Right lobe of liver (tissue), 6 donors: Measurements from ENCODE around the gene CARS1. TPM values are rescaled to one million over a fixed set of nuclear protein-coding genes. Genes with fewer than 3 reads are reported as not detected.

ENCODE experiments used
- ATAC-seq, 4 donors: fragments of 200-7000 bp; cut with Tn5 transposase; one replicate each; pipeline ENCODE4 v1.9.1; 2020; ENCODE audit warnings: mild to moderate bottlenecking in 4 of 4, moderate library complexity in 4 of 4
- DNase-seq, 3 donors: peaks; one replicate each; pipeline ENCODE4 v3.0.0-alpha.2; 2020
- H3K27ac ChIP-seq, 3 donors: fragments of 200-600 bp; one replicate each; pipeline ENCODE4 v1.8.0; 2022
- H3K27me3 ChIP-seq, 2 donors: fragments of 200-600 bp; one replicate each; pipeline ENCODE4 v1.8.0; 2022
- H3K36me3 ChIP-seq, 4 donors: fragments of 200-600 bp; sonication (generic) in 1 of 4; one replicate each; pipeline versions ENCODE4 v1.5.1 to v1.8.0; 2017 to 2022; ENCODE audit warnings: control low read depth in 1 of 4
- H3K4me1 ChIP-seq, 4 donors: fragments of 200-600 bp; sonication (generic) in 1 of 4; one replicate each; pipeline versions ENCODE4 v1.5.1 to v1.8.0; 2017 to 2022; ENCODE audit warnings: control low read depth in 1 of 4
- H3K4me3 ChIP-seq, 3 donors: fragments of 200-600 bp; one replicate each; pipeline ENCODE4 v1.8.0; 2022
- H3K9me3 ChIP-seq, 4 donors: fragments of 200-600 bp; sonication (generic) in 1 of 4; one replicate each; pipeline versions ENCODE4 v1.5.1 to v1.8.0; 2017 to 2022; ENCODE audit warnings: control low read depth in 1 of 4
- CTCF ChIP-seq, 4 donors: fragments of 200-600 bp in 3 of 4; fragments of 450-650 bp in 1 of 4; IDR thresholded peaks; one replicate each; pipeline versions ENCODE4 v1.5.1 to v1.8.0; 2016 to 2022; ENCODE audit warnings: antibody characterized with exemption in 4 of 4, mild to moderate bottlenecking in 2 of 4
- POLR2A ChIP-seq: fragments of 450-650 bp; IDR thresholded peaks from one replicate; pipeline ENCODE4 v1.6.1; 2017; ENCODE audit warnings: antibody characterized with exemption, mild to moderate bottlenecking
- WGBS: methylation state at CpG from one replicate; pipeline ENCODE4 v1.1.6; 2018; ENCODE audit warnings: low coverage, low lambda C conversion rate; ENCODE audit not compliant: insufficient coverage; ENCODE audit errors: missing lambda C conversion rate; 5-methylcytosine and 5-hydroxymethylcytosine counted together
- intact Hi-C, 2 donors: fragments of 100-400 bp; cut with DNase I; formaldehyde crosslinking; loops; one replicate each; pipeline versions ENCODE4 v1.11.2 to v1.14.1; 2022
- total RNA-seq, 6 experiments: library from RNA; depleted of rRNA in 2 of 6; stranded (reverse); fragments of >200 nt in 2 of 6; fragmentation: NEBNext Ultra II Directional in 3 of 6; extraction: Animal tissue kit (Norgen Biotek cat#: 25700) in 3 of 6; gene quantifications; one replicate each; pipeline versions ENCODE4 v1.1.0 to v1.2.4, GENCODE V29; 2016 to 2023
- donor health status: DM: no; HTN: yes; CAD: no.
- donor health status: DM: no; HTN: no; CAD: no.
- donor health status: DM: no; HTN: no; CAD: no.
- donor health status: DM: no; HTN: yes; CAD: no.
- donor health status: DM: no; HTN: yes; CAD: no.

CARS1 gene
- total RNA-seq, 6 experiments from 2014 or later = 17.3 to 44.7 (median 22.7) TPM

- ATAC-seq (no peak), DNase-seq (no peak)
- Histone ChIP-seq H3K4me1 (peaks cover 0 to 50% (median 22%) of the 10 kb centered on the region in 4 donors), H3K27me3 (no peaks in the 10 kb centered on the region), H3K27ac (peak overlapping the region in 2 of 3 donors; percentile 29 to 36), H3K36me3 (no peaks in the 10 kb centered on the region), H3K4me3 (peak overlapping the region in 1 of 3 donors; percentile 8), H3K9me3 (no peaks in the 10 kb centered on the region)
- WGBS = 9% methylated on average over 4 of the region's 4 CpGs
- intact Hi-C loops = no loop called here
- TF ChIP-seq CTCF (IDR thresholded peaks at IDR 0.05) (no peak), POLR2A (no peak)
Measured at GRCh38 chr11:2989006-2989405, 68.2 kb downstream of the CARS1 start.

GRCh38 chr11:2987881-2988861 lies 69.1 kb downstream of the CARS1 start:
- ATAC-seq (no peak), DNase-seq (no peak)
- WGBS = 24% methylated on average over 11 of the region's 11 CpGs
- Histone ChIP-seq H3K4me1 (peaks cover 0 to 50% (median 22%) of the 10 kb centered on the region in 4 donors), H3K36me3 (no peaks in the 10 kb centered on the region), H3K9me3 (no peaks in the 10 kb centered on the region), H3K27ac (peak overlapping the region in 2 of 3 donors; percentile 29 to 36), H3K4me3 (peak overlapping the region in 1 of 3 donors; percentile 8), H3K27me3 (no peaks in the 10 kb centered on the region)
- TF ChIP-seq CTCF (IDR thresholded peaks at IDR 0.05) (no peak), POLR2A (no peak)
- intact Hi-C loops = no loop called here

- WGBS = 83% methylated on average over 1 of the region's 4 CpGs
- Histone ChIP-seq H3K9me3 (no peaks in the 10 kb centered on the region), H3K4me3 (no peak overlapping the region), H3K27ac (no peak overlapping the region), H3K4me1 (peaks cover 0 to 32% (median 11%) of the 10 kb centered on the region in 4 donors), H3K36me3 (peaks cover 0 to 7% (median 4%) of the 10 kb centered on the region in 4 donors), H3K27me3 (no peaks in the 10 kb centered on the region)
- TF ChIP-seq CTCF (IDR thresholded peaks at IDR 0.05) = no peak
- TF ChIP-seq POLR2A = no peak
- no peak for ATAC-seq
- no peak for DNase-seq
- intact Hi-C loops = no loop called here
Measured at GRCh38 chr11:2983908-2984307, 73.3 kb downstream of the CARS1 start.

- Histone ChIP-seq H3K36me3 (peaks cover 0 to 24% (median 11%) of the 10 kb centered on the region in 4 donors), H3K27me3 (no peaks in the 10 kb centered on the region), H3K27ac (no peak overlapping the region), H3K9me3 (no peaks in the 10 kb centered on the region), H3K4me3 (no peak overlapping the region), H3K4me1 (peaks cover 0 to 18% (median 5%) of the 10 kb centered on the region in 4 donors)
- intact Hi-C loops = no loop called here
- no peak for ATAC-seq
- 47% methylated on average over 2 of the region's 2 CpGs for WGBS
- TF ChIP-seq CTCF (IDR thresholded peaks at IDR 0.05) (no peak), POLR2A (no peak)
- DNase-seq = no peak
Measured at GRCh38 chr11:2982214-2982613, 75.0 kb downstream of the CARS1 start.
